ENCODE measurements around the gene TMEM178B.

DNA sequence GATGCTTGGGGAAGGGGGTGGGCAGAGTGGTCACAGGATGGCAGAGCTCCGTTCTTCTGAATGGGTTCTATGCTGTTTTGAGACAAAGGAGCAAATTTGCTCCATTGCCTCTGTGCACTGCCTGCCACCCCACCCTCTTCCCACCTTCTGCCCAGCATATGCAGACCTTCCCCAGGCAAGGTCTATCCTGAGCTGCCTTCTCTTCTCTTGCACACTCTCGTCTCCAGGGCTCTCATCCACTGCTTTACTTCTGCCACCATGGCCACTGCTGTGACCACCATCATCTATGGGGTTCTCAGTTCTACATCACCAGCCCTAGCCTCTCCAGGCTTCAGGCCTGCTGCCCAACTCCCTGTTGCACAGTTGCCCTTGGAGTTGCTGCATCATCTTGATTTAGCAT is 230.4 kb downstream of the TMEM178B start:
- TF ChIP-seq FOXP2 (optimal IDR thresholded peaks at IDR 0.05; ENCODE audit: control extremely low read depth, extremely low read length, insufficient read depth) (no peak), EZH2 (IDR thresholded peaks at IDR 0.05) (no peak)
